DMS153 (cell line): ENCODE data around the gene PEAK1.

Source experiments
- DNase-seq: peaks from one replicate; lab custom pipeline; 2025; lab: John Stamatoyannopoulos, UW

Gene PEAK1

DNA sequence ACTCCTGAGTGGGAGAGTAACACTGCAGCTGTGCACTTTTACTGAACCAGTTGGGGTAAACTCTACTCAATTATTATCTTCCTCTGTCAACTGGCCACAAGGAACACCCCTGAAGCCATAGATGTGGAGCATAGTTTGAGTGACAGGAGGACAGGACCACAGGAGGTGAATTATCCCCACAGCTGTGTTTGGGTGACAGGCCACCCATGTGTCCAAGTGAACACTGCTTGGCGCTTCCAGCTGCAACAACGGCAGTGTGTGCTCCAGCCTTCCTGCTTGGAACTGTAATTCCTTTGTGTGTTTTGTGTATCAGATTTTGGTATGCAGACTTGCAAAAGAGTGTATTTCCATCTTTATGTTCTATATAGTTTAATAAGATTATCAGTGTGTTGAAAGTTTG lies 328.8 kb downstream of the PEAK1 start:
- DNase-seq, result no peak

DNA sequence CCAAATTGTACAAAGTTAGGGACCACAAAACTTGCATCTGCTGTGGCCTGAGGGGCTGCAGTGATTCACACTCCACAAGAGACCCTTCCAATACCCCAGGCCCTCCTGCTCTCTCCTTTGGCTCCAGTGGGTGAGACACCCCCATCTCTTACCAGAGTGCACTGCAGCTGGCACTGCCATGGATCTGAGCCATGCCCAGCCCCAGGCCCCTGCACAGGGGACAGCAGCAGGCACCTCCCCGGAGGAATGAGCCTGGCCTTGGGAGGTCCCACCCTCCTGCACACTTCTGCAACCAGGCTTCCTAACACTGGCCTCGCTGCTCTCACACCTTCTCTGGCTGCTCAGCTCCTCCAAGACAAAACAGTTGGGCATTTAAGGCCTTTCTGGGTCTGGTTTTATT lies 332.7 kb downstream of the PEAK1 start:
- DNase-seq, result no peak

- DNase-seq, result no peak
Measured at GRCh38 chr15:77085297-77085696, 334.6 kb downstream of the PEAK1 start.

DNA sequence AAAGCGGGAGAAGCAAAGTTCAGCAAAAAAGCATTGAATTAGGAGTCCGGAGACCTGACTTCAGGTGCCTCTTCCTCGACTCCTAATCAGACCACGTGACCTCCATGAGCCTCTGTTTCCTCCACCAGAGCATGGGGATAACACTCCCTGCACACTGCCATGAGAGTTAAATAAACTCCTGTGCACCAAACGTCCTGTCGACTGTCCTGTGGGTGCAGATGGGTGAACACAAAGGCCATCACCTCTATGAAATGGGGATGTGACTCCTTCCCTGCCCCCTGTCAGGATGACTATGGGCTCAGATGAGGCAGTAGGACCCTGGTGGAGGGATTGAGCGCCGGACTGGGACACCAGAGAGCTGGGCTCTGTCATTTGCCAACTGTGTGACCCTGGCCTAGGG lies 335.5 kb downstream of the PEAK1 start:
- no peak for DNase-seq

GRCh38 chr15:77083381-77084160 lies 336.3 kb downstream of the PEAK1 start:
- DNase-seq, result peak; percentile 75

DNA sequence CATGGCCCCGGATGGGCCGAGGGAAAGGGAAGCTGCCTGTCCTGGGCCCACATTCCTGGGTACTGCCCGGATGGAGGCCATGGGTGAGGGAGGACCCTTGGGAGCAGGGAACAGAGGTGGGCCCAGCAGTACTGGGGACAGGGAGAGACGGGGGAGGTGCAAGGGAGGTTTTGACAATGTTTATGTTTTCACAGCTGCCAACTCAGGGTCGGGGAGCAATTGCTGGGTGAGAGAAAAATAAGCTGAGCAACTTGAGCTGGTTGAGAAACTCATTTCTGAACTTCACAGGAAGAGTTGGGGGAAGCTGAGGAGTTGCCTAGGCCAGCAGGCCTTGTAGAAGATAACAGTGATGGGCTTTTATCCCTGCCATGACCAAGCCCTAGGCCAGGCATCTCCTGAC lies 337.9 kb downstream of the PEAK1 start:
- DNase-seq, result no peak

GRCh38 chr15:77076323-77076915 lies 343.5 kb downstream of the PEAK1 start:
- no peak for DNase-seq

- no peak for DNase-seq
Measured at GRCh38 chr15:77075528-77075927, 344.4 kb downstream of the PEAK1 start.

DNA sequence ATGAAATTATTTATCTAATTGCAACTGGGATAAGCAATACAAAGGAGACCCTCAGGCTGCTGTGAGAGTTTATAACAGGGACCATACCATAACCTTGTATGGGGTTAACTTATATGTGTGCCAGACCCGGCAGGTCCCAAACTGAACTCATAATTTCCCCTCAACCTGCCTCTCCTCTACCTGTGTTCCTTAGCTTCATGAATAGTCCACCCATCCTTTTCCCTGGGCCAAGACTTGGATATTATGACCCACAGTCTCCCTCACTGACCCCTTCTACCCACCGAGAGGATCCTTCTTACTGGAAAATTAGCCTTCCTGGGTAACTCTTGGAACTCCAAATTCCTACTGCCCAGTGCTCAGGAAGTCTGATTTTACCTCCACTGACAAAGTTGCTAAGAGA lies 345.6 kb downstream of the PEAK1 start:
- DNase-seq, result no peak

DNA sequence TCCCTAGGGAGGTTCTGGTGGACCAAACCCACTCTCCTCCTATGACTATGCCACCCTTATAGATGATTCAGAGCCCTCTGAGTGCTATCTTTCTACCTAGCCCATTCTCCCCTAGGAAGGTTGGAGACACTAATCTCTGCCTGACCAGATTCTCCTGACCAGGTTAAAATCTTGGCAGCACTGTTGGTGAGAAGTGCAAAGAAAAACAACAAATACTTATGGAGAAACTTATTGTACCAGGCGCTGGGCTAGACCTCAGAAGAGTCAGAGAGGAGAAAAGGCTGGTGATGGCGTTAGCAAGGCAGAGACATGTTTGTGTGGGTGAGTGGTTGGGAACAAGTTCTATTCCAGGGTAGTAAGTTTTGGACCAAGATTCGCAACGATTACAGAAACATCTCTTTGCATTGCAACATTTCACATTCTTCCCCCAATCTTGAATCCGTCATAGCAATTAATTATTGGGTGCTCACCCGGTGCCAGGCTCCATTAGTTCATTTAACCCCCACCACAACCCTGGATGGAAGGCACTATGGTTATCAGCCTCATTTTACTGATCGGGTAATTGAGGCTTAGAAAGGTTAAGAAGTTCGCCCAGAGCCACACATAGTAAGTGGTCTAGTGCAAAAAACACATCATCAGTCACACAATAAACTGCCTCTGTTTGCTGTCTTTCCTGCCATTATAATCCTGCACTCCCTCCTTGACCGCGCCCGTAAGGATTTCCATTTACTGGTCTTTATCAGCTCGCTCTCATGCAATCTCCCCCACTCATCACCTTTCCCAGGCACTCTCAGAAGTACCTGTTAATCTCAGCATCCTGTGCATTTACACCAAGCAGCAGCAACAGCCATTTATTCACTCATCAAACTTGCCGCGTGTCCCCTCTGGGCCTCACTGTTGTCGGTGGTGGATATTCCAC lies 348.3 kb downstream of the PEAK1 start:
- DNase-seq, result no peak

GRCh38 chr15:77070495-77071304 lies 349.2 kb downstream of the PEAK1 start, which contains the start of gene TSPAN3:
TSS of gene TSPAN3 (minus strand) at chr15:77071109. CDS start at chr15:77070954, 155 bp downstream.
- peak; percentile 32 for DNase-seq

DNA sequence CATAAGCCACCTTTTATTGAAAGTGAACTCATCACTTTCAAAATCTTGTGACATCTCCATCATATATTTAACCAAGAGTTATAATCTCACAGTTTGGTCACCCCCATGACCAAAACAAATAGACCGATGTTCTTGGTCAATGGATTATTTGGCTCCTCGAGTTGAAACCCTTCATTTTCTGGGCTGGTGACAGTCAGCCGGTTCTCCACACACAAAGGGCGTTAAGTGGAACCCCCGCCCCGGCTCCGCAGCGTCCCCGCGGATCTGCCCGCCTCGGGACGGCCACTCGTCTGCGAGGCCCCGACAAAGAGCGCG lies 349.8 kb downstream of the PEAK1 start:
- DNase-seq, result no peak

DNA sequence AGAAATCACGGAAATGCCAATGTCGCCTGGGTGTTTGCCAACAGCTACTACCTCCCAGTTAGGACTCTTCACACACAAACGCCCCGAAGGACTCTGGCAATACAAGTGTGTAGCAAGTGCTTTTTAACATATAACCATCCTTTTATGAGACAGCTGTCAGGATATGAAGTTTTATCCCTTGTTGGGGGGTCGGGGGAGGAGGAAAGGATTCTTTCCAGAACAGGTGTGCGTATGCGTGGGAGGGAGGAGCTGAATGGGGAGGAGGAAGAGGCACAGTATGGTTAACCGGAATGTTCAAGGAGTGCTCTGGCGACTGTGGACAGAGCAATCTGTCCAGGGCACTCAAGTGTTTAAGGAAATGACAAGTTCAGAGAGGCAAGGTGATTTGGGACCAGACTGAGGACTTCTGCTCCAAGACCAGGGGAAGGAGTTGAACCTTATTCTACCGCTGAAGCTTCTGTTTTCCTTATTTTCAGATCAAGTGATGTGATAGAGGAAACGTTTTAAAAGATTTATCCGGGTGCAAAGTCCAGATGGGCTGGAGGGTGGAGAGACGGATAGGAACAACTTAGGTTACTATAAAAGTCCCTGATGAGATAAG lies 350.3 kb downstream of the PEAK1 start:
- no peak for DNase-seq

DNA sequence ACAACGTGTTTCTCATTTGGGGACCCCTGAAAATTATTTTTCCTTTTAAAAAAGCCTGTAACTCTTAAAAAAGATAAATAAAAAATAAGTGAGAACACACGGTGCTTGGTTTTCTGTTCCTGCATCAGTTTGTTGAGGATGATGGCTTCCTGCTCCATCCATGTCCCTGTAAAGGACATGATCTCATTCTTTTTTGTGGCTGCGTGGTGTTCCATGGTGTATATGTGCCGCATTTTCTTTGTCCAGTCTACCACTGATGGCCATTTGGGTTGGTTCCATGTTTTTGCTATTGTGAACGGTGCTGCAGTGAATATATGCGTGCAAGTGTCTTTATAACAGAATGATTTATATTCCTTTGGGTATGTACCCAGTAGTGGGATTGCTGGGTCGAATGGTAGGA lies 351.3 kb downstream of the PEAK1 start:
- DNase-seq, result no peak

DNA sequence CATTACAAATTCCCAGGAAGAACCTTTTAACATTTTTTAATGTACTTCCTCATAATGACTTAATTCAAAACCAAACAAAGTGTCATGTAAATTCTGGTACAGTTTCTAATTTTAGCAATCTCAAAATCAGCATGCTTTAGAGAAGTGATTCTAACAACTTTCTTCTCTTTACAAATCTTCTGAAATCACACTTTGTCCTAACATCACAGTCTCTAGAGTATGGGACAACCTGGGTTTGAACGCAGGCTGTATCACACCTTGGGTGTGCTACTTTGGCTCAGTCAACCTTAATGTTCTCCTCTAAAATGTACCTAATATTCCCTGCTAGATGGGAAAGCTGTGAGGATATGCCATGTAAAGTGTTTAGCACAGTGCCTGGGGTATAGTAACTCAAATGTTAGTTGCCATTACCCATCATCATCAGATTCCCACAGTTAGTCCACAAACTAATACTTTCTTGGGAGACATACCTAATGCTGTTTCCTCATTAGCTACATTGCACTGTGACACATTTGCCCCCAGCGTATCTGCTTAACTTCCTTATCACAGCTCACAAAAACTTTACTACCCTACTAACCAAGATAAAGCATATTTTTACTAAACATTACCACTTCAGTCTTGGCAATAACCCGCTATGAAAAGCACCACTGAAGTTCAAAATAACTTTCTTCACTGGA lies 352.1 kb downstream of the PEAK1 start:
- DNase-seq, result no peak

DNA sequence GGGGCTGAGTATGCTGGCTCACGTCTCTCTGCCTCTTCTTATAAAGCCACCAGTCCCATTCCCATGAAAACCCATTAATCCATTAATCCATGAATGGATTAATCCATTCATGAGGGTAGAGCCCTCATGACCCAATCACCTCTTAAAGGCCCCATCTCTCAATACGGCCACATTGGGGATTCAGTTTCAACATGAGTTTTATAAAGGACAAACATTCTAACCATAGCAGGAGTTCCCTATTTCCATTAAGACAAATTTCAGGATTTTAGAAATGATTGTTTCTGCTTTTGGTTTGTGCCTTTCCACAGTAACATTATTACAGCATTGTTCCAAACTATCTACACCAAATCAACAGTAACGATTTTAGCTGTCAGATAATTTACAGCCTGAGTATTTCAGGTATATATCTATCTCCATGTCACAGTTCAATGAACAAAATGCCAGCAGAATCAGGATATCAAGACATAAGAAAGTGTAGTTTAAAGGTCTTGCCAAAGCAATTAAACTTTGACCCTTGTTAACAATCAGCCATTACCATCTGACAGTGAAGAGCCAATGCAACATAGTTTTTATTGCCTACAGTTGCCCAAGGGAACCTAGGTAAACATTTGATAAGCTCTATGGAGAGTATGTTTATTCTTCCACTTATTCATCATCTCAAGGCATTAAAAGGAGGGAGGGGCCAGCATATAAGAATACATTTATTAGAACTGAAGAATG lies 352.8 kb downstream of the PEAK1 start:
- DNase-seq, result peak; percentile 29

DNA sequence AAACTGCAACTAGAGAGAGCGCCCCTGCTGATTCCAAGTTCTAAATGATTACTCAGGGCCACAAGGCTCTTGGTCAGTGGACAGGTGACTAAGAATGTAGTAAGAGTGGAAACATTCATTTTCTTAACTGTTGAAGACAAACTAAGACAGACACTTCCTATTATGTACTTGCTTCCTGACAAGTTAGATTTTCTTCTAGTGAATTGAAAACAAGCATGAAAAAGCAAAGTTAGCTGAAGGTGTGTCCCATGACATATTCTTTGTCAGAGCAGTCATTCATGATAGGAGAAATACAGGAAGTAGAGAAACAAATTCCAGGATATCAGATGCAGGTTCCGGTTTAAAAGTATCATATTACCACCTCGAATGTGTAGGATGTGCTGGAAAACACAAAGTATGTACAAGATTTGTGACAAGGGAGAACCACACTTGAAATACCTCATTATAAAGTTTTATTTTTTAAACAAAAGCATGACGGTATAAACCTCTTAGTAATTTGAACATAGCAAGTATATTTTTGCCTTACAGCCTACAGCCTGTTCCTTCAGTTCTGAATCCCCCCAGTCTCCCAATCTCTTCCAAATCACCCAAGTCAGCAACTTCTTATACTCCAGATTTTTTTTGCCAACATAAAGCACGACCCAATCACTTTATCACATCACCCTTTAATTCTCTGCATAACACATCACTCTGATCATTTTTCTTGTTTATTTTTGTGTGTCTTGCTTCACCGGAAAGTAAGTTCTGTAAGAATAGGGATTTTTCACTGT lies 355.2 kb downstream of the PEAK1 start:
- no peak for DNase-seq

DNA sequence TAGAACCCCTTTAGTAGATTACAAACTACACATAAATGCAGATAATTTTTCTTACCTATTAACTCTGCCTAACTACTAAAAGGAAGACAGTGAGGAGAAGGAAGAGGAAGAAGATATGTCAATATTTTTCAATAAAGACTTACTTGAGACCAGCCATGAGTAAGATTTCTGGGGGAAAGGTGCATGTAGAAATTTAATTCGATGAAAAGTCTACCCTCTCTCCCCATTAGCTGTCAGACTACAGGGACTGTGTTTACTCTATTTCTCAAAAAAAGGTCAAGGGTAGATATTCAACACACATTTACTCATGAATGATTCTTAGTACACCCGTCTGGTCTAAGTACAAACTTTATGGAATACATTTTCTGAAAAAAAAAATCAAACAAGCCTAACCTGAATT lies 355.8 kb downstream of the PEAK1 start:
- no peak for DNase-seq

DNA sequence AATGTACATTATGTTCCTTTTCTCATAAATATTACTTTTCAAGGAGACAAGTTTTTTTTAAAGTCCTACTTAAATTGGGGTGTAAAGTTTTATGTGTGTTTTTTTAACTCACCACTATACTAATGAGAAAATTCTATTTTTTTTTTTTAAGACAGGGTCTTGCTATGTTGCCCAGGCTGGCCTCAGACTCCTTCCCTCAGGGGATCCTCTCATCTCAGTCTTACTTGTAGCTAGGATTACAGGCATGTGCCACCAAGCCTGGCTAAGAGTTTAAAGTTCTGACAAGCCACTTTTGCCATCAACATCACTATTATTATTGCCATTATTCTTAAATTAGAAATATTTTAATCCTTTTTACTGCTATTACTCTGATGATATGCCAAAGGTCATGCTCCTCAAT lies 356.7 kb downstream of the PEAK1 start:
- no peak for DNase-seq

DNA sequence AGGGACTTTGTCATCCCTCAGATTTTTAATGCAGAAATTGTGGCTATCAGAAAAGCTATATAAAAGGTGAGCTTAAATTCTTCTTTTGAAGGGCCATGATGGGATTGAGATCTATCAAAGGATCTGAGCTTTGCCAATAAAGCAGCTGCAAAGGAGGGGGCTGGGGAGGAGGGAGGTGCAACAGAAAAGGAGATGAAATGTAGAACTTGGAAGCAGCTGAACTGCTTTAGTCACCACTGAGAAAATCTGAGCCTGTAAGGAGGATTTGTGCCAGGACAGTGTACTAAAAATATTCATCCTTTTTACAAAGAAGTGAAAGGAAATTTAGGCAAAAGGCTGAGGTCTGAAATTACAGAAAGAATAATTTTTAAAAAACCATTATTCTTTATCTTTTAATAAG lies 359.4 kb downstream of the PEAK1 start:
- DNase-seq, result no peak
